Suprapubic skin (tissue), 3 donors: ENCODE measurements around the gene ECE1.

ENCODE experiments used
- CTCF ChIP-seq, 2 donors: fragments of 200-600 bp in 1 of 2; fragments of 450-650 bp in 1 of 2; sonication (generic) in 1 of 2; IDR thresholded peaks; one replicate each; pipeline ENCODE4 v1.5.1; 2016 to 2019; ENCODE audit warnings: antibody characterized with exemption in 2 of 2, mild to moderate bottlenecking in 1 of 2, moderate library complexity in 1 of 2
- EP300 ChIP-seq: sonication (generic); formaldehyde crosslinking; IDR thresholded peaks from one replicate; pipeline ENCODE4 v1.6.1; 2017; ENCODE audit warnings: antibody characterized with exemption

- TF ChIP-seq CTCF (IDR thresholded peaks at IDR 0.05) (no peak), EP300 (no peak)
Measured at GRCh38 chr1:21302747-21303715, 12.8 kb upstream of the ECE1 start.
